T-helper 2 cell treated with Interferon-gamma antibody and Interleukin-4, amounts not matched to agents 5 μg/mL and 100 μg/mL, for 36 hours (primary cell): ENCODE data around the gene NXPH3.
A peak's percentile ranks its signal among the peaks of the same experiment; 100 is the strongest.
"Not testable (repeated sequence)": the region's sequence is repeated elsewhere in the genome, so short reads cannot be mapped to it uniquely, and the experiment has no call there.

Source experiments
- DNase-seq: peaks from one replicate; pipeline ENCODE4 v3.0.0; 2021; ENCODE audit warnings: low spot score
- H3K27ac Mint-ChIP-seq: one replicate; pipeline ENCODE4 v1.8.0; 2021; ENCODE audit warnings: mild to moderate bottlenecking, mixed read lengths
- H3K27me3 Mint-ChIP-seq: one replicate; pipeline ENCODE4 v1.8.0; 2021; ENCODE audit warnings: low read depth, mixed read lengths
- H3K36me3 Mint-ChIP-seq: one replicate; pipeline ENCODE4 v1.8.0; 2021; ENCODE audit warnings: low read depth, mixed read lengths
- H3K4me1 Mint-ChIP-seq: one replicate; pipeline ENCODE4 v1.8.0; 2021; ENCODE audit warnings: low read depth, mixed read lengths
- H3K4me3 Mint-ChIP-seq: one replicate; pipeline ENCODE4 v1.8.0; 2022; ENCODE audit warnings: mild to moderate bottlenecking, moderate library complexity, mixed read lengths
- H3K9me3 Mint-ChIP-seq: one replicate; pipeline ENCODE4 v1.8.0; 2021; ENCODE audit warnings: mixed read lengths

Gene NXPH3

DNA sequence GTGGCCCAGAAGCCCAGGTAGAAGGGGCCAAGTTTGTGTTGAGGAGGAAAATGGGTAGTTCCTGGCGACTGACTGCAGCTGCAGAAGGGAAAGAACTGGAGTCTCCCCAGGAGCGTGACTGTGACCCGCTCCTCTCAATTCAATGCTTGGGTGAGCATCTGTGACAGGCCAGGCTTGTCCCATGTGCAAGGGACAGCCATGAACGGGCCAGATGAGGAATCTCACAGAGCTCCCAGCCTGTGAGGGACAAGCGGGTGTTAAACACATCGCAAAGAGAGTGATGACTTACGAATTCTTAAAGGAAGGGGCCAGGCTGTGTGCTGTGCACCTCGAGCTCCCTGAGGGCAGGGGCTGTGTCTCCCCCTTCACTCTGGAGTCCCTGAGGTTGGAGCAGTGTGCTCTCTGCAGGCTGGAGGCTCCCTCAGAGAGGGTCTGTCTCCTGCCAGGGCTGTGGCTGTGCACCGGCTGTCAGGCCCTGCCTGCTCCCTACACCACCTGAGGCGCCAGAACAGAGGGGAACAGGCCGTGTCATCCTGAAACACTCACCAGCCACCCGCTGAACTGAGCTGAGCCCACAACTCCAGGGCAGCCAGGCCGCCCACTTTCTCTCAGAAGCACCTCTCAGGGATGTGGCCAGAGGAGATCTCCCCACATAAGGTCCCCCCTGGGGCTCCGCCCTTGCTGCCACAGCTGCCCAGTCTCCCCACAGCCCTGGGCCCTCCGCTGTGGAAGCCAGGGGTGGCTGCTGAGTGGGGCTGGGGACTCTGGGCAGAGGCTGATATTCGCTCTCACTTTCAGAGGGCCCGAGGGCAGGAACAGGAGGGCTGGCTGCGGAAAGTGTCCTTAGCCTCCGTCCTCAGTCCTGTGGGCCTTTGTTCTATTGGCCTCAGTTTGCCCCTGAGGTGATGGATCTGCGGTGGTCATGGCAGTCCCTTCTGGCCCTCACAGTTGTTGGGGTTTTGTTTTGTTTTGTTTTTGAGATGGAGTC, 25.7 kb upstream of the NXPH3 start:
- Mint-ChIP-seq H3K4me3 (no peak overlapping the region), H3K36me3 (no peaks in the 10 kb centered on the region), H3K27me3 (no peaks in the 10 kb centered on the region), H3K9me3 (no peaks in the 10 kb centered on the region), H3K27ac (no peak overlapping the region), H3K4me1 (no peaks in the 10 kb centered on the region)
- DNase-seq: no peak

DNA sequence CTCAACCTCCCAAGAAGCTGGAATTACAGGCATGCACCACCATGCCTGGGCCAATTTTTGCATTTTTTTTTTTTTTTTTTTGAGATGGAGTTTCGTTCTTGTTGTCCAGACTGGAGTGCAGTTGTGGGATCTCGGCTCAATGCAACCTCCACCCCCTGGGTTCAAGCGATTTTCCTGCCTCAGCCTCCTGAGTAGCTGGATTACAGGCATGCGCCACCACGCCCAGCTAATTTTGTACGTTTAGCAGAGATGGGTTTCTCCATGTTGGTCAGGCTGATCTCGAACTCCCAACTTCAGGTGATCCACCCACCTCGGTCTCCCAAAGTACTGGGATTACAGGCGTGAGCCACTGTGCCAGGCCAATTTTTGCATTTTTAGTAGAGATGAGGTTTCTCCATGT, 24.9 kb upstream of the NXPH3 start:
- not testable (repeated sequence) for H3K9me3 Mint-ChIP-seq, H3K27ac Mint-ChIP-seq, DNase-seq, H3K4me3 Mint-ChIP-seq, H3K27me3 Mint-ChIP-seq, H3K4me1 Mint-ChIP-seq, H3K36me3 Mint-ChIP-seq

DNA sequence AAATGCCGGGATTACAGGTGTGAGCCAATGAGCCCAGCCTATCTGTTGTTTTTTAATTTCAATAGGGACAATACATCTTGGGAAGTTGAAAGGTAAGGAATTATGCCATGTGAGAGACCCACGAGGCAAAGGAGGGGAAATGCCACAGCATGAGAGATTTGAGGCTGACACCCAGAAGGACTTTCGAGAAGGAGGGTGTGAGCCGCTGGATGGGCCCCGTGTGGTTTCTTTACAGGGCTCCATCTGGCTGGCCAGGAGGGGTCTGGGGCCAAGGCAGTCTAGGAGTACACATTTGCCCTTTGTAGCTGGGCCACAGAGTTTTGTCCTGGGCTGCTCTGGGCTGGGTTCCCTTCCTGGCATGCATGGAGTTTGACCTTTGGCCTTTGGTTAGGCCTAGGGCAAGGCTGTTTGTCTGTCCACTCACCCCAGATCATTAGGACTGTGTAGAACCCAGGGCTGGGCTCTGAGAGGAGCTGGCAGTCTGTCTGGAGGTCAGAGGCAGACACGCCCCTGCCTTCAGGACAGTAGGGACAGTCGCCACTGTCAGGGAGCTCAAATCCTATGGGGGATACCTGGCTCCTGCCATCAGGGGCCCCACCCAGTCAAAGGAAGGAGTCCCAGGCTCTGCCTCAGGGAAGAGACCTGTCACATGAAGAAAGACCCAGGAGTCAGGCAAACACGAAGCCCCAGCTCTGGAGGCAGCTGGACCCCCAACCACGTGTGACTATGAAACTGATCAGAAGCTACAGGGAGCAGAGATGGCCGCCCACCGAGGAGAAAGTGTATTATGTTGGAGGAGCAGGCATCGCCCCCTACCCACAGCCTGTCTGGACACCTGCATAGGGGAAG, 24.2 kb upstream of the NXPH3 start:
- no peak overlapping the region for H3K4me3 Mint-ChIP-seq
- no peaks in the 10 kb centered on the region for H3K27me3 Mint-ChIP-seq
- H3K4me1 Mint-ChIP-seq: peaks cover under 1% of the 10 kb centered on the region
- no peaks in the 10 kb centered on the region for H3K9me3 Mint-ChIP-seq
- H3K27ac Mint-ChIP-seq: no peak overlapping the region
- no peaks in the 10 kb centered on the region for H3K36me3 Mint-ChIP-seq
- no peak for DNase-seq

GRCh38 chr17:49552070-49552751, 23.5 kb upstream of the NXPH3 start:
- H3K9me3 Mint-ChIP-seq: no peaks in the 10 kb centered on the region
- no peaks in the 10 kb centered on the region for H3K27me3 Mint-ChIP-seq
- DNase-seq: no peak
- peaks cover 3% of the 10 kb centered on the region for H3K4me1 Mint-ChIP-seq
- no peak overlapping the region for H3K27ac Mint-ChIP-seq
- H3K36me3 Mint-ChIP-seq: no peaks in the 10 kb centered on the region
- no peak overlapping the region for H3K4me3 Mint-ChIP-seq

GRCh38 chr17:49553676-49554335, 21.9 kb upstream of the NXPH3 start:
- no peaks in the 10 kb centered on the region for H3K9me3 Mint-ChIP-seq
- no peak for DNase-seq
- no peak overlapping the region for H3K27ac Mint-ChIP-seq
- H3K4me3 Mint-ChIP-seq: no peak overlapping the region
- no peaks in the 10 kb centered on the region for H3K36me3 Mint-ChIP-seq
- H3K4me1 Mint-ChIP-seq: peaks cover 4% of the 10 kb centered on the region
- H3K27me3 Mint-ChIP-seq: peaks cover 8% of the 10 kb centered on the region

DNA sequence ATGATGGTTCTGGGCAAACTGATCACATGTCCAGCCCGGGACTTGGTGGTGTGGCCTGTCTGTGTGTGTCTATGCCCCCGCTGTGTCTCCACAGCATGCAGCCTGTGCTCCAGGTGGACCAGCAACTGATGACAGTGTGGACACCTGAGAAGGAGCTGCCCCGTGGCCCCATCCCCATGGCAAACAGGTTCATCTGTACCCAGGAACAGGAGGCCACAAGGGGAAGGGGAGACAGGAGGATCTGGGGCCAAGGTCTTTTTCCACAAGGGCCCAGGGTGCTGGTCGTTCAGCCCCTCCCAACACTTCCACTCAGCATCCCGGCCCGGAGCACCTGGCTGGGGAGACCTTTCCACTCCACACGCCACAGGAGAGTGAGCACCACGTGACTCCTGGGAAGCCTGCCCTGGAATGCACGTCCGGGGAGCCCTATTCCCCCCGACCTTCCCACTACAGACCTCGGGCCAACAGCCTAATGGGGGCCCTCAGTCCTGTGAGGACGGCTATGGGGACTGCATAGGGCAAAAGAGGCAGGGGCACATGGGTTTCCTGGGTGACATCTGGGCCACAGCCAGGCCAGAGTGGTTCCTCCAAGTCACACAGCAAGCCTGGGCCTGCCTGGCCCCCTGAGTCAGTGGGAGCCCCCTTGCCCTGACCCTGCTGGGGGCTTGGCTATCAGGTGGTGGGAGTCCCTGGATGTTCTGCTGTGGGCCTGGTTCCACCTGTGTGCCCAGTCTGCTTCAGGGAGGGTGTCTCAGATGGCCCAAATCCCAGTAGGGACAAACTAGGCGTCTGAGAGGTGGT, 20.8 kb upstream of the NXPH3 start:
- no peaks in the 10 kb centered on the region for H3K36me3 Mint-ChIP-seq
- H3K4me3 Mint-ChIP-seq: no peak overlapping the region
- no peak for DNase-seq
- H3K4me1 Mint-ChIP-seq: peaks cover 4% of the 10 kb centered on the region
- no peaks in the 10 kb centered on the region for H3K9me3 Mint-ChIP-seq
- H3K27me3 Mint-ChIP-seq: peaks cover 11% of the 10 kb centered on the region
- H3K27ac Mint-ChIP-seq: no peak overlapping the region

GRCh38 chr17:49555495-49556222, 20.0 kb upstream of the NXPH3 start:
- Mint-ChIP-seq H3K27me3 (peaks cover 14% of the 10 kb centered on the region), H3K4me1 (peaks cover 4% of the 10 kb centered on the region), H3K4me3 (no peak overlapping the region), H3K9me3 (no peaks in the 10 kb centered on the region), H3K27ac (no peak overlapping the region), H3K36me3 (no peaks in the 10 kb centered on the region)
- no peak for DNase-seq

DNA sequence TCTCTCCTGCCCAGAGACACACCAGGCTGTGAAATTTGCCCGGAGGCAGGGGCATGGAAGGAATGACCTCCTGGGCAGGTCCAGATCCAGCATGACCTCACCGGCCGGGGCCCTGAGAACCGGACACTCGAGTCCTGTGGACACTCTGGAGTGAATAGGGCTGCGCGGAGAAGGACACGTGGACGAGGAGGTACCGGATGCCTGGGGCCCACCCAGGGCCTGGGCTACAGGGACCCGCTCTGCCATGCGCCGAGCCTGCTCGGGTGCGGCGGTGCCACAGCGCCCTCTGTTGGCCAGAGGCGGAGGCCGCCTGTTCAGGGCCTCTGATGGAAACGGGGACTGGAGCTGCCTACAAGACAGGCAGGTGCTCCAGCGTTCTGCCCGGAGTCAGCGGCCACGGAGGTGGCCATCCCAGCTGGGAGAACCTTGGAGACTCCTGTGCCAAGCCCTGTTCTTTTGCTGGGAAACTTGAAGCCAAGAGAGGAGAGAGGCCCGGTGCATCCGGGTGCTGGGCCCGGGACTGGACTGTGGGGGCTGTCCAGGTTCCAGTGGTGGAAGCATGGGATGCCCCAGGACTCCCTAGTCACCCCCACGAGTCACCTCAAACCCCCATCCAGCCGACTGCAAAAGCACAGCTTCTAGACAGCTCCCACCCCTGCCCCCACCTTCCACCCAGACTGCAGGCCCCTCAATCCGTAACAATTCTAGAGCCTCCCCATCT, 19.3 kb upstream of the NXPH3 start:
- H3K27ac Mint-ChIP-seq: no peak overlapping the region
- peak; percentile 77 for DNase-seq
- no peaks in the 10 kb centered on the region for H3K9me3 Mint-ChIP-seq
- H3K27me3 Mint-ChIP-seq: peaks cover 17% of the 10 kb centered on the region
- peaks cover 4% of the 10 kb centered on the region for H3K4me1 Mint-ChIP-seq
- H3K36me3 Mint-ChIP-seq: no peaks in the 10 kb centered on the region
- H3K4me3 Mint-ChIP-seq: no peak overlapping the region

DNA sequence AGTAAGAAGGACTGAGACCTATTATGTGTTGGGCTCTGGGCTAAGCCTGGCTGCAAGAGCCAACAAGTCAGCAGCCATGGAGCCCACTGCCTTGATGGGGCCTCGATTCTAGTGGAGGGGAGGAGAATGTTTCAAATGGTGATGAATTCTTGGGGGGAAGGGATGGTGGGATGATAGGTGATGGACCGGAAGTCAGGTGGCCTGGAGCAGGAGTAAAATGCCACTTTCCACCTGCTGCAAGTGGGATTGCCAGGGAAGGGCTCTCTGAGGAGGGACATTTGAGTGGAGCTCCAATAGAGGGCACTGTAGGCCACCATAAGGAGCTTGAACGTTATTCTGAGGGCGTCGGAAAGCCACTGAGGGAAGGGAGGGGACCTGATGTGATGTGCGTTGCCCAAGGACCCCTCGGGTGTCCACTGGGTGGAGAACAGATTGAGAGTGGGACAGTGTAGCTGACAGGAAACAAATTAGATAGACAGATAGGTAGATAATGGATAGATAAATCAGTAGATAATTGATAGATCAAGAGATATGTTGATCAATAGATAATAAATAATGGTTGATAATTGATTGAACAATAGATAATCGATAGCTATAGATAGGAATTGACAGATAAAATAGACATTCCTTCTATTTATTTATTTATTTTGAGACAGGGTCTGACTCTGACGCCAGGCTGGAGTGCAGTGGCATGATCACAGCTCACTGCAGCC, 18.2 kb upstream of the NXPH3 start:
- Mint-ChIP-seq H3K36me3 (no peaks in the 10 kb centered on the region), H3K27ac (no peak overlapping the region), H3K4me3 (no peak overlapping the region), H3K4me1 (peaks cover 4% of the 10 kb centered on the region), H3K27me3 (peaks cover 17% of the 10 kb centered on the region), H3K9me3 (no peaks in the 10 kb centered on the region)
- DNase-seq: peak; percentile 30

- no peak overlapping the region for H3K4me3 Mint-ChIP-seq
- H3K27me3 Mint-ChIP-seq: peaks cover 24% of the 10 kb centered on the region
- H3K4me1 Mint-ChIP-seq: peaks cover 7% of the 10 kb centered on the region
- no peak for DNase-seq
- H3K27ac Mint-ChIP-seq: no peak overlapping the region
- H3K36me3 Mint-ChIP-seq: no peaks in the 10 kb centered on the region
- no peaks in the 10 kb centered on the region for H3K9me3 Mint-ChIP-seq
Measured at GRCh38 chr17:49564638-49565037, 11.0 kb upstream of the NXPH3 start.

DNA sequence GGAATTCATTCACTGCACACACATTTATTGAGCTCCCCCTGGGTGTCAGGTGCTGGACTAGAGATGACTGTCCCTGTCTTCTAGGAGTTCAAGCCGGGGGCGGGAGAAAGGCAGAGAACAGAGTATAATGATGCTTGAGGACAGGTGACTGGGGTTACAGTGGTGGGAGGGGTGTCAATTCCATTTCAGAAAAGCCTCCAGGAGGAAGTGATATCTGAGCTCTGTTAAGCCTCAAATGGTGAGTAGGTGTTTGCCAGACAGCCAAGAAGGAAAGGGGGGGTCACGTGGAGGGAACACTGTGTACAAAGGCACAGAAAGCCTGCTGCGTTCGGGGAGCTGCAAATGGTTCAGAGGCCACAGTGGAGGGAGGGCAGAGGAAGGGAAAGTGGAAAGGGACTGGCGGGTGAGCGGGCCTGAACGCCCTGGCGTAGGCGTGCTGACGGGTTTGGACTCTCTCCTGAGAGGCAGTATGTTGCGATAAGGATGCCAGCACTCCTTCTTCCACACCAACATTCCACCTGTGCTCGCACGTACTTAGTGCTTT, 9.7 kb upstream of the NXPH3 start:
- H3K4me3 Mint-ChIP-seq: no peak overlapping the region
- H3K27ac Mint-ChIP-seq: no peak overlapping the region
- peaks cover 23% of the 10 kb centered on the region for H3K27me3 Mint-ChIP-seq
- peak; percentile 42 for DNase-seq
- H3K36me3 Mint-ChIP-seq: no peaks in the 10 kb centered on the region
- peaks cover 10% of the 10 kb centered on the region for H3K4me1 Mint-ChIP-seq
- H3K9me3 Mint-ChIP-seq: no peaks in the 10 kb centered on the region
